ENCODE data around the gene CDC16.
A peak's percentile ranks its signal among the peaks of the same experiment; 100 is the strongest.

The CDC16 gene

DNA sequence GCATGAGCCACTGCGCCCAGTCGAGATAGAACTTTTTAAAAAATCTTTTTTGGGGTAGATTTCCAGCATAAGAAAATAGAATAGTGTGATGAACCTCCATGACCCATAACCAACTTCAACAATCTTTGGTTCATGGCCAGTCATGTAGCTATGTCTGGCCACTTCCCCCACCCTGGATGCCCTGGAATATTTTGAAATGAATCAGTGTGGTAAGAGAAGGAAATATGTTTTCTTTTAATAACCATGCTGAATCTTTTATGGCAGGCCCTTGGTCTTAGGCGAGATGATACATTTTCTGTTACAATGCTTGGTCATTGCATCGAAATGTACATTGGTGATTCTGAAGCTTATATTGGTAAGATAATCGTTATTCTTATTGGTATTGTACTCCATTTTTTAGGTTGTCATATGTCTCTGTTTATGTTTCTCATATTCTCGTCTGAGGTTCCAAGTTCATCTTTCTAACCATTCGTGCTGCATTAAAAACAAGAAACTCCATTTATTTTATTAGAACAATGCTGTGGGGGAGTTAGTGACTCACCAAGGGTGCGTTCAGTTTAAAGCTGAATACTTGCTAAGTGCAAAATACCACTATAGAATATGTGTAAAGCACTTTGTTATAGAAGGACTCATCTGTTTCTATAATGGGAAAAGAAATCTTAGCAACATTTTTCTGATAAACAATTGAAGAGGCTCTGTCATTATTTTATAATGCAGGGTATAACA, 30.4 kb downstream of the CDC16 start:
- peaks cover 64% of the 10 kb centered on the region for H3K36me3 ChIP-seq (replicated peaks)
- TF ChIP-seq, protein P1, sequence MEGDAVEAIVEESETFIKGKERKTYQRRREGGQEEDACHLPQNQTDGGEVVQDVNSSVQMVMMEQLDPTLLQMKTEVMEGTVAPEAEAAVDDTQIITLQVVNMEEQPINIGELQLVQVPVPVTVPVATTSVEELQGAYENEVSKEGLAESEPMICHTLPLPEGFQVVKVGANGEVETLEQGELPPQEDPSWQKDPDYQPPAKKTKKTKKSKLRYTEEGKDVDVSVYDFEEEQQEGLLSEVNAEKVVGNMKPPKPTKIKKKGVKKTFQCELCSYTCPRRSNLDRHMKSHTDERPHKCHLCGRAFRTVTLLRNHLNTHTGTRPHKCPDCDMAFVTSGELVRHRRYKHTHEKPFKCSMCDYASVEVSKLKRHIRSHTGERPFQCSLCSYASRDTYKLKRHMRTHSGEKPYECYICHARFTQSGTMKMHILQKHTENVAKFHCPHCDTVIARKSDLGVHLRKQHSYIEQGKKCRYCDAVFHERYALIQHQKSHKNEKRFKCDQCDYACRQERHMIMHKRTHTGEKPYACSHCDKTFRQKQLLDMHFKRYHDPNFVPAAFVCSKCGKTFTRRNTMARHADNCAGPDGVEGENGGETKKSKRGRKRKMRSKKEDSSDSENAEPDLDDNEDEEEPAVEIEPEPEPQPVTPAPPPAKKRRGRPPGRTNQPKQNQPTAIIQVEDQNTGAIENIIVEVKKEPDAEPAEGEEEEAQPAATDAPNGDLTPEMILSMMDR (IDR thresholded peaks at IDR 0.05; ENCODE audit: low read depth, low read length, missing control alignments), result no peak
- H3K27me3 ChIP-seq (replicated peaks), result no peaks in the 10 kb centered on the region
- no peak overlapping the region for H3K4me3 ChIP-seq (ENCODE audit: low read depth, low read length)
- DNase-seq, result peak; percentile 87
- in situ Hi-C loops (cut with HindIII; ENCODE audit: low pct_ligation_motif_present, low sequenced_read_pairs), result no loop called here
- peak overlapping the region; percentile 84 for H3K27ac ChIP-seq

DNA sequence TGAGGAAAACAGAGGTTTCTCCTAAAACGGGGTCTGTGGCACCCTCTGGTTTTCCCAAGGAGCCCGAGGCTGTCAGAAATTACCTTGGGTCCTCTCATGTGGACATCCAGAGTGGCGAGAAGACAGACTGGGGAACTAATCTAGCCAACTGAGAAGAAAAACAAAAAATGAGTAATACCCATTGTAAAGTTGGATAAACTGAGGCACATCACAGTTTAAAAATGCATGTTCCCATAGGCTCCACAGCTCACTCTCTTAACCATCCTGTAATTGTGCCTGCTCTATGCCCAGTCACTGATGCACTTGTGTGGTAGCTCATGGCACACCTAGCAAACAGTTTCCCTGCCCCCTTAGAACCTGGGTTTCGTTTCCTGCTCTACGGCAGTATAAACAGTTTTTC, 31.5 kb downstream of the CDC16 start:
- in situ Hi-C loops (cut with HindIII; ENCODE audit: low pct_ligation_motif_present, low sequenced_read_pairs), result no loop called here
- no peak for DNase-seq
- Histone ChIP-seq H3K36me3 (replicated peaks) (peaks cover 58% of the 10 kb centered on the region), H3K27me3 (replicated peaks) (no peaks in the 10 kb centered on the region), H3K4me3 (ENCODE audit: low read depth, low read length) (no peak overlapping the region), H3K27ac (peak overlapping the region; percentile 84)
- TF ChIP-seq, protein P1 (IDR thresholded peaks at IDR 0.05; ENCODE audit: low read depth, low read length, missing control alignments), result no peak

DNA sequence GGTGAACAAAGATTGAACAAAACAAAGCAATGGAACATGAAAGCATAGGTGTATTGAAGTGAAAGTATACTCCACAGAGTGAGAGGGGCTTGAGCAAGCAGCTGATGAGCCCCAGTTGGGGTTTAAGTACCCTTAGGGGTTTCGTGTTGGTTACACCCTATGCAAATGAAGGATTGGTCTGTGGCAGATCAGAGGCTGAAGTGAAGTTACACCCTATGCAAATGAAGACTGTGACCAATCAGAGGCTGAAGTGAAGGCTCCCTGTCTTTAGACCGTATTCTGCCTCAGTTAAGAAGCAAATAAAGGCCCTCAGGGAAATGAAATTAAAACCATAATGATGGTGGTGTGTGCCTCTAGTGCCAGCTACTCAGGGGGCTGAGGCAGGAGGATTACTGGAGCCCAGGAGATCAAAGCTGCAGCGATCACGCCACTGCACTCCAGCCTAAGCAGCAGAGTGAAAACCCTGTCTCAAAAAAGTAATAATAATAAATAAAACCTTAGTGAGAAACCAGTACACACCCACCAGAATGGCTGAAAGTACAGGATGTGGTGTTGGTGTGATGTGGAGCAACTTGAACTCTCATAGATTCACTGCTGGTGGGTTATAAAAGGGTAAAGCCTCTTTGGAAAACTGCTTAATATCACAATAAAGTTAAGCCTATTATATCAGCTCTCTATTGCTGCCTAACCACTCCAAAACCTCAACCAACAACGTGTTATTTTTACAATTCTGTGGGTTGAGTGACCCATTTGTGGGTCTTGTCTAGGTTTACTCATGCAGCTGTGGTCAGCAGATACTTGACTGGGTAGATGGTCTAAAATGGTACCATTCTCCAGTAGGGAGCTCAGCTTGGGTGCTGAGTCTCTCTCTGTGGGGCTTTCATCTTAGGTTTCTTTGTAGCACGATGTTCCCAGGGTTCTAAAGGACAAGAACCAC, 33.9 kb downstream of the CDC16 start:
- TF ChIP-seq, protein P1 (IDR thresholded peaks at IDR 0.05; ENCODE audit: low read depth, low read length, missing control alignments), result no peak

DNA sequence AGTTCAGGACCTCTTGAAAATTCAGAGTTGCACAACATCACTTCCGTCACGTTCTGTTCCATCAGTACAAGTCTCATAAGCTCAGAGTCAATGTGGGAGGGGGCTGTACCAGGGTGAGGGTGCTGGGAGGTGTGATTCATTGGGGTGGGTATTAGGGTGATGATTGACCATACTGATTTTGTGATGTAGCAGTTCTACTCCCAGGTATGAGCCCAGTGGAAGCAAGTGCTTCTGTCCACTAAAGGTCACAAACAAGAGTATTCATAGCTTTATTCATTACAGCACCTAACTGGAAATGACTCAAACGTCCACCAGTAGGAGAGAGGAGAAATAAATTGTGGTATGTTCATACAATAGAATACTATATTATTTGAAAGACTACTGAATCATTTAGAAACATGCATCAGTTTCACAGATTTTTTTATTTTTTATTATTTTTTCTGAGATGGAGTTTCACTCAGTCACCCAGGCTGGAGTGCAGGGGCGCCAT, 34.6 kb downstream of the CDC16 start:
- no peak overlapping the region for H3K27ac ChIP-seq
- in situ Hi-C loops (cut with HindIII; ENCODE audit: low pct_ligation_motif_present, low sequenced_read_pairs), result no loop called here
- peaks cover 64% of the 10 kb centered on the region for H3K36me3 ChIP-seq (replicated peaks)
- TF ChIP-seq, protein P1 (IDR thresholded peaks at IDR 0.05; ENCODE audit: low read depth, low read length, missing control alignments), result no peak
- no peaks in the 10 kb centered on the region for H3K27me3 ChIP-seq (replicated peaks)
- H3K4me3 ChIP-seq (ENCODE audit: low read depth, low read length), result no peak overlapping the region
- DNase-seq, result no peak

More for the DNA sequence above, 33.9 kb downstream of the CDC16 start:
- in situ Hi-C loops (cut with HindIII; ENCODE audit: low pct_ligation_motif_present, low sequenced_read_pairs), result no loop called here
- Histone ChIP-seq H3K27ac (no peak overlapping the region), H3K27me3 (replicated peaks) (no peaks in the 10 kb centered on the region), H3K4me3 (ENCODE audit: low read depth, low read length) (no peak overlapping the region), H3K36me3 (replicated peaks) (peaks cover 64% of the 10 kb centered on the region)
- DNase-seq, result no peak

DNA sequence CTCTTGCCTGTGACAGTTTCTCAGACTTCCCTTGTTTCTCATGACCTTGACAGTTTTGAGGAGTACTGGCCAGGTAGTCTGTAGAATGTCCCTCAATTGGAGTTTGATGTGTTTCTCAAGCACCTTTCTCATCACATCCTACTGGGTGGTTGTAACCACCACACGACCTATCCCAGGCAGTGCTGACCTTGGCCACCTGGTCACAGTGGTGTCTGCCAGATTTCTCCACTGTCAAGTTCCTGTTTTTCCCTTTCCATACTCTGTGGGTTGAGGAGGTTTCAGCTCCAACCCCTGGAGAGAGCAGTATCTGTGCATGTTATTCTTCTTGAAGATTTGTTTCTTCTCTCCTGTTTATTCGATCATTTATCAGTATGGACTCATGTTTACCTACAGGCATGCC, 38.3 kb downstream of the CDC16 start:
- Histone ChIP-seq H3K27ac (no peak overlapping the region), H3K36me3 (replicated peaks) (peaks cover 66% of the 10 kb centered on the region), H3K27me3 (replicated peaks) (no peaks in the 10 kb centered on the region), H3K4me3 (ENCODE audit: low read depth, low read length) (no peak overlapping the region)
- in situ Hi-C loops (cut with HindIII; ENCODE audit: low pct_ligation_motif_present, low sequenced_read_pairs), result no loop called here
- no peak for DNase-seq
- TF ChIP-seq, protein P1 (IDR thresholded peaks at IDR 0.05; ENCODE audit: low read depth, low read length, missing control alignments), result no peak

All from brain microvascular endothelial cell (primary cell).